ENCODE measurements around the gene USP49. TPM values are rescaled to one million over a fixed set of nuclear protein-coding genes. Genes with fewer than 3 reads are reported as not detected.
"Not testable (repeated sequence)": the region's sequence is repeated elsewhere in the genome, so short reads cannot be mapped to it uniquely, and the experiment has no call there.

Gene USP49
- total RNA-seq, 1 donor from 2014 or later: 0.71 TPM

GRCh38 chr6:41767112-41767833 is 127.9 kb downstream of the USP49 start:
- H3K27ac ChIP-seq (replicated peaks): peak overlapping the region; percentile 79
- peak; percentile 31 for DNase-seq

DNA sequence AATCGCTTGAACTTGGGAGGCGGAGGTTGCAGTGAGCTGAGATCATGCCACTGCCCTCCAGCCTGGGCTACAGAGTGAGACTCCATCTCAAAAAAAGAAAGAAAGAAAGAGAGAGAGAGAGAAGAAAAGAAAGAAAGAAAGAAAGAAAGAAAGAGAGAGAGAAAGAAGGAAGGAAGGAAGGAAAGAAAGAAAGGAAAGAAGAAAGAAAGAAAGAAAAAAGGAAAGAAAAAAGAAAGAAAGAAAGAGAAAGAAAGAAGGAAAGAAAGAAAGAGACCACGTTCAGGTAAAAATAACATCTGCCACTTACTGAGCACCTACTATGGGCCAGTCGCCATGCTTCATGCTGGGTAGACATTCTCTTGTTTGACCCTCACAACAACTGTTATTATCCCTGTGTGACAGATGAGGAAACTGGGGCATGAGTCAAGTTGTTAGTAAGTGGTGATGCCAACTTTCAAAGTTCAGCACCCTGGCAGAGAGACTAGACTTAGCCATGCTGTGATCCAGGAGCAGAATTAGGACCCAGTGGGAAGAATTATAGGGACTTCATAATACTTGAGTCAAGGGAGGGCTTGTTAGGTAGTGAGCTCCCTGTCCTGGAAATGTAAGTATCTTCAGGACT is 129.0 kb downstream of the USP49 start:
- Histone ChIP-seq H3K36me3 (peaks cover 20% of the 10 kb centered on the region), H3K4me1 (peaks cover 32% of the 10 kb centered on the region), H3K27ac (replicated peaks) (peak overlapping the region; percentile 79)
- DNase-seq; intact Hi-C loops (cut with micrococcal nuclease); H3K9me3 ChIP-seq (replicated peaks); H3K4me3 ChIP-seq; H3K27me3 ChIP-seq (ENCODE audit: low read depth): not testable (repeated sequence)

More at GRCh38 chr6:41767112-41767833, 127.9 kb downstream of the USP49 start:
- Histone ChIP-seq H3K4me3 (no peak overlapping the region), H3K36me3 (peaks cover 31% of the 10 kb centered on the region), H3K9me3 (replicated peaks) (no peaks in the 10 kb centered on the region), H3K27me3 (ENCODE audit: low read depth) (no peaks in the 10 kb centered on the region), H3K4me1 (peaks cover 32% of the 10 kb centered on the region)
- no peak for TF ChIP-seq CTCF (IDR thresholded peaks at IDR 0.05; ENCODE audit: borderline replicate concordance)
- intact Hi-C loops (cut with micrococcal nuclease): no loop called here

DNA sequence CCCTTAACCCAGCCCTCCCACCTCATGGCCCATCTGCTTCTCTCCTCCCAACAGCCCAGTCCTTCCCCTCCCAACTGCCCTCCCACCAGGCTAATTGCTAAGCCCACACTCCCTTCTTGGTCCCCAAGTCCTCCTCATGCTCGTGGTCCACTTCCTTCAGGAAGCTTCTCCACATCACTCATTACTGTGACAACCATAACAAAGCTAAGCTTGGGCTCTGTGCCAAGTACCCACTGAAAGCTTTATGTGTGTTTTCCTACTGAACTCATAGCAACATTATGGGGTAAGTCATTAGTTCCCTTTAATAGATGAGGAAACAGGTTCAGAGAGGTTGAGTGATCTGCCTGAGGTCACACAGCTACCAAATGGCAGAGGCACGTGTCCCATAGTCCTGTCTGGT is 131.7 kb downstream of the USP49 start:
- no peak for TF ChIP-seq CTCF (IDR thresholded peaks at IDR 0.05; ENCODE audit: borderline replicate concordance)
- H3K4me1 ChIP-seq: peaks cover 25% of the 10 kb centered on the region
- no peak overlapping the region for H3K4me3 ChIP-seq
- H3K27ac ChIP-seq (replicated peaks): no peak overlapping the region
- H3K9me3 ChIP-seq (replicated peaks): no peaks in the 10 kb centered on the region
- H3K36me3 ChIP-seq: no peaks in the 10 kb centered on the region
- DNase-seq: no peak
- H3K27me3 ChIP-seq (ENCODE audit: low read depth): no peaks in the 10 kb centered on the region
- intact Hi-C loops (cut with micrococcal nuclease): no loop called here

- H3K9me3 ChIP-seq (replicated peaks): no peaks in the 10 kb centered on the region
- H3K27me3 ChIP-seq (ENCODE audit: low read depth): no peaks in the 10 kb centered on the region
- TF ChIP-seq CTCF (IDR thresholded peaks at IDR 0.05; ENCODE audit: borderline replicate concordance): no peak
- no peak overlapping the region for H3K27ac ChIP-seq (replicated peaks)
- no peak overlapping the region for H3K4me3 ChIP-seq
- H3K4me1 ChIP-seq: no peaks in the 10 kb centered on the region
- no peaks in the 10 kb centered on the region for H3K36me3 ChIP-seq
- no peak for DNase-seq
- intact Hi-C loops (cut with micrococcal nuclease): no loop called here
These were observed 135.1 kb downstream of the USP49 start for GRCh38 chr6:41759905-41760579.

GRCh38 chr6:41759106-41759904 is 135.9 kb downstream of the USP49 start:
- DNase-seq: no peak
- TF ChIP-seq CTCF (IDR thresholded peaks at IDR 0.05; ENCODE audit: borderline replicate concordance): no peak
- intact Hi-C loops (cut with micrococcal nuclease): no loop called here
- no peak overlapping the region for H3K27ac ChIP-seq (replicated peaks)
- H3K4me1 ChIP-seq: no peaks in the 10 kb centered on the region
- no peaks in the 10 kb centered on the region for H3K9me3 ChIP-seq (replicated peaks)
- no peaks in the 10 kb centered on the region for H3K36me3 ChIP-seq
- no peaks in the 10 kb centered on the region for H3K27me3 ChIP-seq (ENCODE audit: low read depth)
- no peak overlapping the region for H3K4me3 ChIP-seq

All from left ventricle myocardium inferior (tissue), 1 donor.